Esophagus squamous epithelium (tissue), 4 donors: ENCODE data around the gene TNS1.

Source experiments
- POLR2A ChIP-seq, 4 donors: fragments of 450-650 bp; IDR thresholded peaks; one replicate each; pipeline ENCODE4 v1.6.1; 2017; ENCODE audit warnings: antibody characterized with exemption in 4 of 4, mild to moderate bottlenecking in 4 of 4, moderate library complexity in 3 of 4
- TF ChIP-seq, protein P1 (sequence below), 6 experiments: fragments of 450-650 bp in 4 of 6; fragments of 200-600 bp in 2 of 6; sonication (generic) in 2 of 6; IDR thresholded peaks; one replicate each; pipeline ENCODE4 v1.5.1; 2016 to 2019; ENCODE audit warnings: antibody characterized with exemption in 6 of 6, mild to moderate bottlenecking in 4 of 6, moderate library complexity in 4 of 6

GRCh38 chr2:217795067-217795466, 207.7 kb downstream of the TNS1 start:
- TF ChIP-seq, protein P1, sequence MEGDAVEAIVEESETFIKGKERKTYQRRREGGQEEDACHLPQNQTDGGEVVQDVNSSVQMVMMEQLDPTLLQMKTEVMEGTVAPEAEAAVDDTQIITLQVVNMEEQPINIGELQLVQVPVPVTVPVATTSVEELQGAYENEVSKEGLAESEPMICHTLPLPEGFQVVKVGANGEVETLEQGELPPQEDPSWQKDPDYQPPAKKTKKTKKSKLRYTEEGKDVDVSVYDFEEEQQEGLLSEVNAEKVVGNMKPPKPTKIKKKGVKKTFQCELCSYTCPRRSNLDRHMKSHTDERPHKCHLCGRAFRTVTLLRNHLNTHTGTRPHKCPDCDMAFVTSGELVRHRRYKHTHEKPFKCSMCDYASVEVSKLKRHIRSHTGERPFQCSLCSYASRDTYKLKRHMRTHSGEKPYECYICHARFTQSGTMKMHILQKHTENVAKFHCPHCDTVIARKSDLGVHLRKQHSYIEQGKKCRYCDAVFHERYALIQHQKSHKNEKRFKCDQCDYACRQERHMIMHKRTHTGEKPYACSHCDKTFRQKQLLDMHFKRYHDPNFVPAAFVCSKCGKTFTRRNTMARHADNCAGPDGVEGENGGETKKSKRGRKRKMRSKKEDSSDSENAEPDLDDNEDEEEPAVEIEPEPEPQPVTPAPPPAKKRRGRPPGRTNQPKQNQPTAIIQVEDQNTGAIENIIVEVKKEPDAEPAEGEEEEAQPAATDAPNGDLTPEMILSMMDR (IDR thresholded peaks at IDR 0.05), result no peak
- TF ChIP-seq POLR2A (IDR thresholded peaks at IDR 0.05), result no peak
